GM19324 (cell line): ENCODE data around the gene CENPVL3.
"Not testable (repeated sequence)": the region's sequence is repeated elsewhere in the genome, so short reads cannot be mapped to it uniquely, and the experiment has no call there.

Source experiments
- ATAC-seq: cut with Tn5 transposase; IDR thresholded peaks from one replicate; pipeline ENCODE4 v1.9.1; 2021; ENCODE audit warnings: mild to moderate bottlenecking, moderate library complexity; ENCODE audit not compliant: unreplicated experiment, low FRiP score

The CENPVL3 gene

DNA sequence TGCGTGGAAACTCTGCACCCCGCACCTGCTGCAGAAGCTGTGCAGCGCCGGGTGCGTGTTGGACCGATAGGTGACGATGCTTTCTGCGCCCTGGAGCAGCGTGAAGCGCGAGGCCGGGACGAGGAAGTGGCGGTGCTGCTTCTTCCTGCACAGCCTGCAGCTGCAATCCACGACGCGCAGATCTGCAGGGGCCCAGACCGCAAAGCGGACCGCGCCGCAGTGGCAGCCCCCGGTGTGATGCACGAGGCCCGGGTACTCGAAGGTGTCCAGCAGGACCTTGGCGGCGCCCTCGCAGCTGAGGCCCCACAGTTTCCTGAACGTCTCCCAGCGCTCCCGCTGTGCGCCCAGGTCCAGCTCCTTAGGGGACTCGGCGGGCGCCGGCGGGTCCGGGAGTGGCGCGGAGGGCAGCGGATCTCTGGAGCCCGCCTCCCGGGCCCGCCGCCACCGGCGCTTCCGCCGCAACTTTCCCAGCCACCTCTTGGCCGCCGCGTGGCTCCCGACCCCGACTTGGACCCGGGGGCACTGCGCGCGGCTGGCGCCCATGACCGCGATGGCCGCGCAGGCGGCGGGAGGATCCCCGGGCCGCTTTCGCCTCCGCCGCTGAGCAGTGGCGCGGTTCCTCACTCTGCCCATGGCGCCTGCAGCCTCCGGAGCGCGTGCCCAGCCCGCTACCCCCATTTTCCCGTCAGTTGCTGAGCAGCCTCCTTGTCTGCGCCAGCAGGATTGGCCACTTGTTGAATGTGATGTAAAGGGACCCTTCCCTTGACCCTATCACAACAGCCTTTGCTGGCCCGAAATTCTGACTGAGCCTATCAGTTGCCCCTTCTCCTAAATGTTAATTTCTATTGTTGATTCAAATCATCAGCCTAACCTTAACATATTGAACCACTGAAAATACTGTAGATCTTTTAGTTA is at the start of gene CENPVL3:
CENPVL3 (minus strand) TSS at position 672 of the 915 bp plus-strand sequence; CDS start at position 633, 39 bp downstream.
- not testable (repeated sequence) for ATAC-seq

DNA sequence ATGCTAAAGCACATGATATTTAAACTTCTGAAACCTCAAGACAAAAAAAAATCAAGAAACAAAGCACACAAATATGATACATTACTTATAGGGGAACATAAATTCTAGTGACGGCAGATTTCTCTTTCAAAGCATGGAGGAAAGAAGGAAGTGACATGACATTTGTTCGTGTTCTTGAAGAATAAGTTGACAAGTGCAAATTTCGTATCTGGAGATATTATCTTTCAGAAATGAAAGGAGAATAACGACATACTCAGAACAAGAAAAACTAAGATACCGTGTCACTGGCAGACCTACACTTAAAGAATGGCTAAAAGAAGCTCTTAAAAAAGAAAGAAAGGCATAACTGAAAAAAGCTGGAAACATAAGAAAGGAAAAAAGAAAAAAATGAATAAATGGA is 47.3 kb upstream of the CENPVL3 start:
- ATAC-seq: no peak

DNA sequence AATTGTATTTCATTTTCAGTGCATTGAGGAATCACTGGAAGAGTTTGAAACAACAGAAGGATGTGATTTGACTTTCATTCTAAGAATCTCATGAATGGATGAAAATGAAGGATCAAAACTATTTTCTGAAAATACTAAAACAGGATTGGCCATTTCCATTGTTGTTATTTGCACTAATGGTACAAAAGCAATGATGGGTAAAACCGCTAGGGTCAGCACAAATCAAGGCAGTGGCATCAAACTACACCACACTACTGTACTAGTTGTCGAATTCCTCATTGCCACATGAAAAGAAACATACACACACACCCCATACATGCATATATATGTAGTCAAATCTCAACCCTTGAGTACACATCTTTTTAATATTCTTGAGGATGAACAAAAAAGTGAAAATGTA is 24.7 kb upstream of the CENPVL3 start:
- ATAC-seq: no peak

DNA sequence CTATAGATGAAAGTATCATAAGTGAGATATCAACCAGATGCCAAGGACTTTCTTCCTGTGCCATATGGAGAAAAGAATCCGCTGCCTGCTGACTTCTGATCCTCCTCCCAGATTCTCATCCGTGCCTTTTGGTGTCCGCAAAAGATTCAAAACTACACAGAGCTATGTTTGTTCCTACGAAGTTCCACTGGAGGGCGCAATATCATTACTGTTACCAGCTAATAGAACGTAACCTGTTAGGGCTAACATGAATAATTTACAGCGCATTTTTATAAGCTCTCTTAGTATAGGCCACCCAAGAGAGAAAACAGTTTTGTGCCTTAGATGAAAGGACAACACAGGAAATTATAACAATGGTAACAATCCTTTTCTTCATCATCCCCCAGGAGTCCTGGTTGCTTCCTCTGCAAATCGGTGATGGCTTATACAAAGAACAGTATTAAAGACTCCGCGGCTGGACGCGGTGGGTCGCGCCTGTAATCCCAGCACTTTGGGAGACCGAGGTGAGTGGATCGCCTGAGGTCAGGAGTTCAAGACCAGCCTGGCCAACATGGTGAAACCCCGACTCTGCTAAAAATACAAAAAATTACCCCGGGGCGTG is 22.8 kb upstream of the CENPVL3 start:
- ATAC-seq: no peak

DNA sequence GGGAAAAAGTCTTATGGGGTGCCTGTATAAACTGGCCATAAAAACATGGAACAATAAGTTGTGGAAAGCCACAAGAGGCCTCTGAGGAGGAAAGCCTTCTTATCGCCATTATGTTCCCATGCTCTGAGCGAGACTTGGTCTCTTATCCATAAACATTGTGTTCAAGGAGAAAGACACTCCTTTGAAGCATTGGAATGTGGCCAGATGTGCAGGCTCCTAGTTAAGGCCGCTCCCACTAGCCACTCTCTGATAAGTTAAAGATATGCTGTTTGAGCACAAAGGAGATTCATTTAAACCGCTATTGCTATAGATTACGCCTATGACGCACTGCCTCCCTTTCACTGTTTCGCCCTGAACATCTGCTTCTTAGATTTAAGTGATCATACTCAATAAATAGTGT is 17.8 kb upstream of the CENPVL3 start:
- not testable (repeated sequence) for ATAC-seq

DNA sequence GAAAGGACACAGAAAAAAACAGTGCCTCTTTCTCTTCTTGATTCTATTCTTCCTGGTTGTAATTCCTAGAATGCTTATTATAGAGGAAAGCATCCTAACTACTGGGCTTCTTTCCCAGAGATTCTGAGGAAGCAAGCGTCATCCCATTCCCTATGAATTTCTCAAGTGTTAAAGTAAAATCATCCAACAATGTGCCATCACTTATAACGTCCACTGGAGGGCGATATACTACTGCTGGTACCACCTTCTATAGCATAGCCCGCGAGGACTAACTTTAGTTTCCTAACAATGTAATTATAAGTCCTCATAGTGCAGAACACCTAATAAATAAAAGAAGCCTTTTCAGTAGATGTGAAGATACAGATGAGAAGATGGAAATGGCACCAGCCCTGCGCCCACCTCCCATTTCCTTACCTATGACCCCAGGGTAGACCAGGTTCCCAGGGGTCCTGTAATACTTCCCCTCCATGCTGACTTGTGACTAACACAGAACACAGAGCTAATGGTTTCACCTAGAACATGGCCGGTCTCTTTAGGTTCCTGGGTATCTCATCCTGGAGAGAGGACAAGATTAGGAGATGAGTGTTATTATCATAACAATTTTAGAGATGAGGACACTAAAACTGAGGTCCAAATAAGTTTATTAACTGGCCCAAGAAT is 4.2 kb downstream of the CENPVL3 start:
- no peak for ATAC-seq

DNA sequence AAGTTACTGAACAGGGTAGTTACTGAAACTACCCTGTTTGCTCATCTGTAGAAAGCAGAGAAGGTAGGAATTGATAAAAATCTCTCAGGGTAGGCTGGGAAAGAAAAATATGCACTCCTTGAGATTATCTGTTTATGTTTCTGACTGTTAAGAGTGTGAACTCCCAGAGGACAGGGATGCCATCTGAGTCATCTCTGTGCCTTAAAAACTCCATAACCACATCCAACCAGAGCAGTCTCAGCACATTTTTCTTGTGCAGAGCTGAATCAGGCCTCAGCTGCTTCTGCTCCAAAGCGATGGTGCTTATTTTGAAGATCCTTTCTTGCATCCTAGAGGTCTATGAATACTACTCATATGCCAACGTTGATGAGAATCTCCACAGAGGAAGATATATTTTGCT is 9.9 kb downstream of the CENPVL3 start:
- ATAC-seq: no peak

DNA sequence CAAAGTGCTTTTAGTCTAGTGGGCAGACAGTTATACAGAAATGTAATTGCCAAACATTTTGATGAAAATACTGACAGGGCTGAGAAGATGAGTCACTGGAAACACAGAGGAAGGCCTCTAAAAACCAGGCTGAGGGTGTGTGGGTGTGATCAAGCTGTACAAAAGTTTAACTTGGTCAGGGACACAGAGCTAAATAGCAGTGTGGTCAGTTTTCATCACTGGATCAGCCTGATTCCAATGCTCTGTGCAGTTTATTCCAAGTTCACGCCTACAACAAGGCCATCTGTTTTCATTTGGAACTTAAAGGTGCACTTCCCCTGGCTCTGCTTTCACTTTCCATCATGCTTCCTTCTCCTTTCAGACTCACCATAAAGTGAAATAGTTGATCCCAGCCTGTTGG is 10.6 kb downstream of the CENPVL3 start:
- no peak for ATAC-seq

DNA sequence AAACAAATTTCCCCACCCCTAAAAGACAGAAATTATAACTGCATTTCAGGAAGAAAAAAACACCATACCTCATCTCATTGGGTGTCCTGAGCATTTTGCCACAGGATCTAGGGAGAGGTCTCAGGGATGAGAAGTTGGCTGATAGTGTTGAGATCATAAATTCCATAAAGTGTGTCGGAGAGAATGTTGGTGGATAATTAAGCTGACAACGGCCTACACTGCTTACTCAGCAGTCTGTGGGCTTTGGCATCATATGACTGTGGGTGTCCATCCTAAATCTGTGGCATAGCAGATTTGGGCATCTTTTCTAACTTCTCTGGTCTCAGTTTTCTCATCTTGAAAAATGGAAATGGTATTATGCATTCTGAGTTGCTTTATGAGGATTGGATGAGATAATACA is 12.3 kb downstream of the CENPVL3 start:
- ATAC-seq: no peak

DNA sequence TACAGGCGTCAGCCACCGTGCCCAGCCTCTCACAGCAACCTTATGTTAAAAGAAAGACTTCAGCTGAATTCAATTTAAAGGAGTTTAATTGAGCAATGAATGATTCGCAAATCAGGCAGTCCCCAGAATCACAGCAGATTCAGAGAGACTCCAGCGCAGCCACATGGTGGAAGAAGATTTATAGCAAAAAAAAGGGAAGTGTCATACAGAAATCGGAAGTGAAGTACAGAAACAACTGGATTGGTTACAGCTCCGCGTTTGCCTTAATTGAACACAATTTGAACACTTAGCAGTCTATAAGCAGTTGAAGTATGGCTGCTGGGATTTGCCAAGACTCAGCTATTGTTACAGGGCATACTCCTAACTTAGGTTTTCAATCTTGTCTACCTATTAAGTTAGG is 19.8 kb downstream of the CENPVL3 start:
- ATAC-seq: no peak

DNA sequence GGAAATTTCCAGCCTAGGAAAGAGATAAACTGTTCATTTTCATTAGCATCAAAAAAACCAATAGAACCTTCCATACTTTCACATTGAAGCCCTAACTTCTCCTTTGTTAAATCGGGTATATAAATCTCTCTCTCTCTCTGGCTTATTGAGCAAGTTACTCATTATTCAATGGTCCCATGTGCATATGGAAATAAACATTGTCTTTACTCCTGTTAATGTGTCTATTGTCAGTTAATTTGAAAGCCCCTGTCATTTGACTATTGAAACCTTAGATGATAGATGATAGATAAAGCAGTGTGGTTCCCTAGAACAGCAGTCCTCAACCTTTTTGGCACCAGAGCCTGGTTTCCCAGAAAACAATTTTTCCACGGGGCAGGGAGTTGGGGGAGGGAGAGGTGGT is 46.8 kb downstream of the CENPVL3 start:
- ATAC-seq: no peak

DNA sequence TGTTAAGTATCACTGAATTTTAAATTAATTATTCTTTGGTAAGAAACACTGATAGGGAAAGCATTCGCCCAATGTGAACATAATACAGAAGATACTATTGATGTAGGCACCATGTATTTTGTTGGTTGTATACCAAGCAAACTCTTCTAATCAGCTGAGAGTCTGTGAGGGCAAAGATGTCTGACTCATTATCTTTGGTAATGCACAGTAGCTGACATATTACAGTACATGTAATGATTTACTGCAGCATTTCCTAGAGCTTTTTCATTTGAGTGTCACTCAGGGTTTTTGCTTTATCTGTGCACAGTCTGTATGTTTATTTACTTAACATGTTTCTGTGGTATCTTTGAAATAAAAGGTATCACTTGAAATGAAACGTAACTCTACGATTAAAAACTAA is 49.2 kb downstream of the CENPVL3 start:
- no peak for ATAC-seq

DNA sequence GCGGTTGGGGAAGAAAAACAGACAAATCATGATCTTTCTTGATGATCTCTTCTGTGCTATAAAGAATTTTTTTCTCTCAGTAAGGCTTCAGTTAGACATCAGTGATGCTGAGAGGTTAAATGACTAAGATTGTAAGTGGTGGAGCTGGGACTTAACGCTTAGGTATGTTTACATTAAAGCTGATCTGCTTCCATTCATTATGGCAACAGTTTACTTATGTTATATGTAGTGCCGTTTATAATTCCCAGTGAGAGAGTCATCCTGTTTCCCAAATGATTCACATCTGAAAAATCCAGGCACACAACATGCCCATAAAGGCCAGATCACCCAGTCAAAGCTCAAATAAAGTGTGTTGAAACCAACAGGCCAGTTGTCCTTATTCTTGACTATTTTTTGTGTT is 50.1 kb downstream of the CENPVL3 start:
- ATAC-seq: no peak
